ENCODE measurements around the gene RSAD1.

Gene RSAD1

DNA sequence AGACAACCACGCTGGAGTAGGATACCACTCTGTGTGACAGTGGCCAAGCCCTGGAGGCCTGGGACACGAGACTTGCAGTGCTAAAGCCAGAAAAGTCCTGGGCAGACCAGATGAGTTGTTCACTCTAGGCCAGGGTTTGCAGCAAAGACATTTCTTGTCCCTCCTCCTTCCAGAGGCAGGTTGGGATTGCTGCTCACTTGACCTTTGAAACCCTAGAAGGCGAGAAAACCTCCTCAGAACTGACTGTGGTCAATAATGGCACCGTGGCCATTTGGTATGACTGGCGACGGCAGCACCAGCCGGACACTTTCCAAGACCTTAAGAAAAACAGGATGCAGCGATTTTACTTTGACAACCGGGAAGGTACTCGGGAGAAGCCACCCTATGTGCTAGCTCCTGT is 44.1 kb downstream of the RSAD1 start:
- DNase-seq = no peak

DNA sequence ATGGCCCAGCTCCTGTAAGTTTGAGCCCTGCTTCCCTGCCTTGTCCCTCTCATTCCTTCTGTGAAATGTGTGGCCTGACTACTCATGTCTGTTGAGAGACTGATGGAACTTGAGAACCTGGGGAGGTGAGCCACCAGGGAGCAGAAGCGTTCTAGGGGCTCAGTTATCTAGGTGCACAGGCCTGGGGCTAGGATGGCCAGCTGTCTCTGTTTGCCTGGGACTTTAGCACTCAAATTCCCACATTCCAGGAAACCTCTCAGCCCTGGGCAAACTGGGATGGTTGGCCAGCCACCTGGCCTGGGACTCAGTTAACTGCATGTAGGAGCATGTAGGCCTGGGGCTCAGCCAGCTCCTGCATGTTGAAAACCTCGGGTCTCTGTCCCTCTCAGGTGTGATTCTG is 44.5 kb downstream of the RSAD1 start:
- no peak for DNase-seq

GRCh38 chr17:50524838-50525237 is 46.2 kb downstream of the RSAD1 start:
- DNase-seq = no peak

DNA sequence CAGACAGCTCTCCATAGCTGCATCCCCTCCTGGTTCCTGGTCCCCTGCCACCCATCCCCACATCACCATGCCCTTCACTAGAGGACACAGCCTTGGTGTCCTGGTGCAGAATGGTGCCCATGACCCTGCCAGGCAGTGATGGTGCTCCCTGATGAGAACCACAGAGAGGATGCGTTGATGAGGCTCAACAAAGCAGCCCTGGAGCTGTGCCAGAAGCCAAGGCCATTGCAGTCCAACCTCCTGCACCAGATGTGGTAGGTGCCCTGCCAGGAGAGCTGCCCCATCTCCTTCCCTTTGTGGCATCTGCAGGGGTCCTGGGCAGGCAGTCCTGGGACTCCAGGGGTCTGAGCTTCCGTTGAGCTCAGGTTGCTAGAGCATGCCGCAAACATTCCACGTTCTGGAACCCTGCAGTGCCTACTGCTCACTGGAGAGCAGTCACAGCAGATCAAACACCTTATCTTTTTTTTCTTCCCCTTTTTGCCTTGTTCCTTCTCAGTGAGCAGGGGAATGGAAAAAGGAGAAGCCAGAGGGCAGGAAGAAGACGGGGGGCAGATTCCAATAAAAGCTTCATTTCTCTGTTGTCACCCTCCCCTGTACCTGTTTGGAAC is 48.6 kb downstream of the RSAD1 start:
- DNase-seq = no peak

- DNase-seq = no peak
Observed at GRCh38 chr17:50527949-50528474, 49.4 kb downstream of the RSAD1 start.

GRCh38 chr17:50529849-50530248 is 51.2 kb downstream of the RSAD1 start:
- DNase-seq = no peak

DNA sequence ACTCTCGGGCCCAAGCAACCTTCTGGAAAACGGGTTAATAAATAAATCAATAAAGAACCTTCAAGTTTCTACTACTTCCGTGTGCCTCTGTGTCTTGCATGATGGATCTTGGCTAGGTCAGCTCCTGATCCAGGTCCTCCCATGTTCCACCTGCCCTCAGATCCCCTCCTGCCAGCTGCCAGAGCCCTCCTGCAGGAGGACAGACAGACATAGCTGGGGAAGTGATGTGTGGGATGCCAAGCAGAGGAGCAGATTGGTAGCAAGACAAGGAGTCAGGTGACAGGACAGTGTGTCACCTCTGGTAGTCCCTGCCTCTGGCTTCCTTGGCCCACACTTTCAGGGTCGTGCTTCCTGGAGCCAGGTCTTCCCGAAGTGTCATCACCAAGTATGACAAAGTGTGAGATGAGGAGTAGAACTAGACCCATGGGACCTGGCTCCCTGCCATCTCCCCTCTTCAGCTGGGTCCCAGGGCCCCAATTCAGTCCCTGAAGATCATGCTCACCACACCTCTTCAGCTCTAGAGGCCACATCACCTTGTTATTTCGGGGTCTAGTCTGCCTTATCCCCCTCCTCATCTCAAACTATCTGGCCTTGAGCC is 52.9 kb downstream of the RSAD1 start:
- no peak for DNase-seq

GRCh38 chr17:50532452-50533024 is 53.9 kb downstream of the RSAD1 start, which contains the start of gene EPN3:
Gene EPN3, plus strand, starts transcription at chr17:50532735. Its CDS starts 3,822 bp downstream, at chr17:50536557.
- no peak for DNase-seq

DNA sequence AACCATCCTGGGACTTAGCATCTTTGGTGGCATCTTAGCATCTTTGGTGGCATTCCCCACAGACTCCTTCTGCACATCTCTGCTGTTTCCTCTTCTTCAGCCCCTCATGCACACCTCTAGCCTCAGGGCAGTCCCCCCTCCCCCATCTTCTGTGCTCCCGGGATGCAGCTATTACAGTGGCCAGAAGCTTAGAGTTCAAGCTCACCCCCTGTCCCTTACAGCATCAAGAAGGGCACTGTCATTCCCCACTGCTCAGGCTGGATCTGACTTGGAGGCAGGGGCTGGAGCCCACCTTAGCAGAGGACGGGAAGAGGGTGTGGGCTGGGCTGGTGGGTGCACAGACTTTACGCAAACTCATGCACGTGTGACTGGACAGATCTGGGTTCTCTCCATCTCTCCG is 54.5 kb downstream of the RSAD1 start:
- no peak for DNase-seq

DNA sequence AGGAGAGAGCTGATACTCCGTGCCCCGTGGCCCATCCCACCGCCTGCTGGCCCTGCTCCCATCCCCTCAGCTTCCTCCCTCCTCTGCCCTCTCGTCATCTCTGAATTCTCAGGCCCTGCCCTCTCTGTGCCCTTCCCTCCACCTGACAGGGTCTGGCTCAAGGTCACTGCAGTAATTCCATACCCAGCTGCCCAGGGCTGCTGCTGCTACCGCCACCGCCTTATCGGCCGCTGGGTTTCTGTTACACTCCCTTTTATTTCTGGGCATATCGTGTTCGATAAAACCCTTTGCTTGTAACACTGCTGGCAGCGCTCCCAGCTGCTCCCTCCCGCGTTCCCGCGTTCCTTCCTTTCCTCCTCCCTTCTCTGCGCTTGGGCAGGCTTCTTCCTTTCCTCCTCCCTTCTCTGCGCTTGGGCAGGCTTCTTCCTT is 55.1 kb downstream of the RSAD1 start:
- no peak for DNase-seq

DNA sequence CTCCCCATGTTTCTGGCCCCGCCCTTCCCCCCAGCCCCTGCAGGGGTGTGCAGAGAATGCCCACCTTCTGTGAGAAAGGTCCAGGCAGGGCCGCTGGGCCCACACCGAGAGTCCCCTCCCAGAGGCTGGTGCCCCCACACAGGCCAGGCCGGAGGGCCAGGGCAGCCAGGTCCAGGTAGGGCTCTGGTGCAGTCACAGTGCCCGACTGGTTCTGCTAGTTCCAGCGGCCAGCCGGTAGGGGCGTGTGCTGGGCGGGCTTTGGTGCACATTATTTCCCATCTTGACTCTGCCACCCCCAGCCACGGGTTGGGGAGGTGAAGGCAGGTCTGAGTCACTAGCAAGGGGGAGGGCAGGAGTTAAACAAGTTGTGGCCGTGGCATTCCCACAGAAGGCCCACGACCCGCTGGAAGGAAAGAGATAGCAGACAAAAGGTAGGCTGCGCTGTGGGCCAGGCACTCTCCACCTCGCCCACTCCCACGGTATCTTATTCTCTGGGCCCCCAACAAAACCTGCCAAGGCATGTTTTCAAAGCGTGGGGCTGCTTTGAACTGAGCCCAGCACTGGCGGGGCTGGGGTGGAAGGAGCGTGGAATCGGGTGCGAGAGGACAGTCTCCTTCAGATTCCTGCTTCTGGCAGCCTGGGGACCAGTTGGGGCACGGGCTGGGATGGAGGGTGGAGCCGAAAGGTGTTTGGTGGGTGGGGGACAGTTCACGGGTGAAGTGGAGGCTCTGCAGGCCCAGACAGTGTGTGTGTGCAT is 55.7 kb downstream of the RSAD1 start:
- DNase-seq = no peak

DNA sequence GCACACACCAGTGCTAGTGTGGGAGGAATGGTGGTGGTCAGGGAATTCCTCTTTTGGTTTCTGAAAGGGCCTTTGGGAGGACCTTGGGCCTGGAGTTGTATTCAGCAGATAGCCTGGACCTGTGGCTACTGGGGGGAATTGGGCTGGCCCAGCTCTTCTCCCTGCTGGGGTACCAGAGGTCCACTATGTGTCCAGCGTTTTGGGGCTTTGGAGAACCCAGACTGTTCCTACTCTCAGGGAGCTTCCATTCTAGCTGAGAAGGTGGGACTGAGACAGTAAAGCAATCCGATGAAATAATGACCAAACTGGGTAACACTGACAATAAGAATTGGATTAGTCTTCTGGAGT is 56.3 kb downstream of the RSAD1 start:
- no peak for DNase-seq

GRCh38 chr17:50535407-50535806 is 56.7 kb downstream of the RSAD1 start:
- DNase-seq = no peak
